HG03097 (cell line): ENCODE data around the gene GOLGA5.
"Not testable (repeated sequence)": the region's sequence is repeated elsewhere in the genome, so short reads cannot be mapped to it uniquely, and the experiment has no call there.

Experiments used
- ATAC-seq: cut with Tn5 transposase; IDR thresholded peaks from one replicate; pipeline ENCODE4 v1.9.1; 2021; ENCODE audit not compliant: unreplicated experiment, low FRiP score

The GOLGA5 gene

DNA sequence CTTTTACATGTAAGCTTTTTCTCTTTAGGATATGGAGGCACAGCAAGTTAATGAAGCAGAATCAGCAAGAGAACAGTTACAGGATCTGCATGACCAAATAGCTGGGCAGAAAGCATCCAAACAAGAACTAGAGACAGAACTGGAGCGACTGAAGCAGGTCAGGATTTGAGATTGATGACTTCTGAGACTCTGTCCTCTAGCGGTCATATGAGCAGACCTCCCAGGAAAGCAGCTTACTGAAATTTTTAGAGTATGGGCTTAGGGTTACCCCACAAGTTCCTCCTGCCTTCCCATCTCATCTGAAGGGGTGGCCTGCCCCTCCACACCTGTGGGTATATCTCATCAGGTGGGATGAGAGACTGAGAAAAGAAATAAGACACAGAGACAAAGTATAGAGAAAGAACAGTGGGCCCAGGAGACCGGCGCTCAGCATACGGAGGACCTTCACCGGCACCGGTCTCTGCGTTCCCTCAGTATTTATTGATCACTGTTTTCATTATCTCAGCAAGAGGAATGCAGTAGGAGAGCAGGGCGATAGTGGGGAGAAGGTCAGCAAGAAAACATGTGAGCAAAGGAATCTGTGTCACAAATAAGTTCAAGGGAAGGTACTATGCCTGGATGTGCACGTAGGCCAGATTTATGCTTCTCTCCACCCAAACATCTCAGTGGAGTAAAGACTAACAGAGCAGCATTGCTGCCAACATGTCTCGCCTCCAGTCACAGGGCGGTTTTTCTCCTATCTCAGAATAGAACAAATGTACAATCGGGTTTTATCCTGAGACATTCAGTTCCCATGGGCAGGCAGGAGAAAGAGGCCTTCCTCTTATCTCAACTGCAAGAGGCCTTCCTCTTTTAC lies 25.8 kb downstream of the GOLGA5 start:
- not testable (repeated sequence) for ATAC-seq

DNA sequence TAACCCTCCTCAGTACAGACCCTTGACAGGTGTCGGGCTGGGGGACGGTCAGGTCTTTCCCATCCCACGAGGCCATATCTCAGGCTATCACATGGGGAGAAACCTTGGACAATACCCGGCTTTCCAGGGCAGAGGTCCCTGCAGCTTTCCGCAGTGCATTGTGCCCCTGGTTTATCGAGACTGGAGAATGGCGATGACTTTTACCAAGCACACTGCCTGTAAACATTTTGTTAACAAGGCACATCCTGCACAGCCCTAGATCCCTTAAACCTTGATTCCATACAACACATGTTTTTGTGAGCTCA lies 26.4 kb downstream of the GOLGA5 start:
- ATAC-seq, result not testable (repeated sequence)

DNA sequence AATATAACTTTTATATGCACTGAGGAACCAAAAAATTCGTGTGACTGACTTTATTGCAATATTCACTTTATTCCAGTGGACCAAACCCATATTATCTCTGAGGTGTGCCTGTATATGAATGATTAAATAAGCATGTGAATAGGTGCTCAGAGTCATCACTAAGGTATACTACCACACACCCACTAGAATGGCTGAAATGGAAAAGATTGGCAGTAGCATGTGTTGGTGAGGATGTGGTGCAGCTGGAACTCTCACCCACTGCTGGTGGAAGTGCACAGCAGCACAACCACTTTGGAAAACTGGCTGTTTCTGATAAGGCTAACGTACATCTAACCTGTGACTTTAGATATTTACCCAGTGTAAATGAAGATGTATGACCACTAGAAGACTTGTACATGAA lies 36.8 kb downstream of the GOLGA5 start:
- ATAC-seq, result no peak

DNA sequence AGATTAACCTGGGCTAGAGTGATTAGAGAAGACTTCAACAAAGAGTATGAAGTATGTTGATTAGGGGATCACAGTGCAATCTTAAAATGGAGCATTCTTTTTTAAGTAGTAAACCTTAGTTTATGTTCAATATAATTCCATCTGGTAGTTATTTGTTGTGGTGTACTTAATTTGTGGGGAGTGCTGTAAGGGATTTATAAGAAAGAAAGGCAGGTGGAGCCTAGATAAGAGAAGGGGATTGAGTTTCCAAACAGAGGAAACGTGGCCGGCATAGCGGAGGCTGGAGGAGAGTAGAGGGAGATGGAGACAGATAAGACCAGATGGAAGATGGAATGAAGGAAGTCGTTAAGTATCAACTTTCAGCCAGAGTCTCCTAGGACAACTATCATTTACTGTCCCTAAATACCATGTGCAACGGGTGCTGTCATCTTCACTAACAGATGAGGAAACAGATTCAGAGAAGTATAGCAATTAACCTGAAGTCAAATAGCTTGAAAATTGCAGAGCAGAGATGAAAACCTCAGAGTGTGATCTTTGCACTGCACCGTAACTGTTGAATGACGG lies 38.1 kb downstream of the GOLGA5 start:
- ATAC-seq, result no peak

DNA sequence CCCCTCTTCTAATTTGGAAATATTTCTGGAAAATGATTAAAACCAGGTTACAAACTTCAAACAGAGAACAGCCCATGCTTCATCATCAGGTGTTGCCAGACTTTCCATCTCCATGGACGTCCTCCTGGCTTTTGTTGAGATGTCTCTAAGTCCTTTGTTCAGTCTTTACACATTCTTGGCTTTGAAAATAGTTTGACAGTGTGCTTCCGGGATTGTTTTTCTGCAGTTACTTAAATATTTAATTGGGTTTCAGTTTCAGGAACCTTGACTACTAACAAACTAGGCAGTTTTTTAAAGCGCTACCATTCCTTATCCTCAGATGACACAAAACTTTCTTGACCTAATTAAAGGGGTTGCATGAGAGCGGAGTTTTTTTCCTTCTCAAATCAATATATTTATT lies 47.8 kb downstream of the GOLGA5 start:
- ATAC-seq, result no peak

DNA sequence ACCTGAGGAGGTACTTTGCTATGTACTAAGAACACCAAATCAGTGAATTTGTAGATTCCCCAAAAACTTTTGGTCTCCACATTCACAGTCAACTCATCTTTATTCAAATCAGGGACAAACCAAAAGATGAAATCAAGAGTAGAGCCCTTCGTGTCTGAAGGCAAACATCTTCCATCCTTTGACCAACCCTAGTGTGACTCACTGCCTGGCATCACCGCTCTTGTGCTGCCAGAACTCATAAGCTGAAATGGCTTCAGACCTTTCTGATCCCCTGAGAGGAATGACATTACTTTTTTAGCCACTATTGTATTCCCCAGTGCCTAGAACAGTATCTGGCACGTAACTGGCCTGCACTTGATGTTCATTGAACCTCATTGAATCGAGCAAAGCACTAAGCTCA lies 50.1 kb downstream of the GOLGA5 start:
- ATAC-seq, result no peak

DNA sequence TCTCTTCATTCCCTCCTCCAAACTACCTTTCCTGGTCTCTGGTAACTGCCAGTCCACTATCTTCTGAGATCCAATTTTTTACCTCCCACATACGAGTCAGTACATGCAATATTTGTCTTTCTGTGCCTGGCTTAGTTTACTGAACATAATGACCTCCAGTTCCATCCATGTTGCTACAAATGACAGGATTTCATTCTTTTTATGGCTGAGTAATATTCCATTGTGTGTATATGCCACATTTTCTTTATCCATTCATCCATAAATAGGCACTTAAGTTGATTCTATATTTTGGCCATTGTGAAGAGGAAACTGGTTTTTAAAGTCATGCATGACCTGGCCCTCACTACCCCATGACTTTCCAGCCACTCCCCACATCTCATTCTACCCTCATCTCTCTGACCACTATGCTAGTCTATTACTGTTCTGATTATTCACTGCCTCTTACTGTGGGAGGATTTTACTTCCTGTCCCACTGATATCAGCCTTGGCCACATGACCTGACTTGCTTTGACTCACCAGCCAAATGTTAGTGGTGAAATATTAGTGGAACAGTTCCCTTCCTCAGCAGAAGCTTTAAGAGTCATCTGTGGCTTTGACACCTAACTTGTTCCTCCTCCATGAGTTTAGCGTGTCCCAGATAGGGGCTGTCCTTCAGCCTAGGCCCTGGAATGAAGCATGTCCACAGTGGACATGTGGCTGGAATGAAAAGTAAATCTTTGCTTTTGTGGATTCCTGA lies 52.2 kb downstream of the GOLGA5 start:
- ATAC-seq, result peak; percentile 67

DNA sequence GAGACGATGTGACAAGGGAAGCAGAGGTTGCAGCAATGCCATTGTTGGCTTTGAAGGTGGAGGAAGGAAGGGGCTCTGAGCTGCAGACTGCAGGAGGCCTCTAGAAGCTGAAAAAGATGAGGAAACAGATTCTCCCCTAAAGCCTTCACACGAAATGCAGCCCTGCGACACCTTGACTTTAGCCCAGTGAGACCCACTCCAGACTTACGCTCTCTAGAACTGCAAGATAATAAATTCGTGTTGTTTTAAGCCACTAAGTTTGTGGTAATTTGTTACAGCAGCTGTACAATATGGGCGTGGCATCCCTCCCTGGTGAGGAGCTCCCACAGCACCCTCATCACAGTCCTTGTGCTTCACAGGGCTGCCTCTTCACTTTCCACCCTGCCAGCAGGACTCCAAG lies 53.2 kb downstream of the GOLGA5 start:
- no peak for ATAC-seq

DNA sequence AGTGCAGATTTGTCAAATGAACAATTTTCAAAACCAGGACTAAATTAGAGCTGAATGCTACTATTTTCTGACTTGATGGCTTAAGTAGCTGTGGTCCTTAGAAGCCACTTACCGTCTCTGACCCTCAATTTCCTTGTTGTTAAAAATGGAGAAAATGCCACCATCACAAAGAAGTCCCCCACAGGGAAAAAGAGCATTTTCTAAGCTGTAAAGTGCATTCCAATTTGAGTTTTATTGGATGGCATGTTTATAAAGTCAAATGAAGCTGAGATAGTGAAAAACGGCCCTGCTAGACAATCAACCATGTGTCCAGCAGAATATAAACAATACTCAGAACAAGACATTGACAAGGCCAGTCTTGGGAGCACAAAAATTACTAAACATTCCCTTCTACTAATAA lies 53.6 kb downstream of the GOLGA5 start:
- no peak for ATAC-seq

DNA sequence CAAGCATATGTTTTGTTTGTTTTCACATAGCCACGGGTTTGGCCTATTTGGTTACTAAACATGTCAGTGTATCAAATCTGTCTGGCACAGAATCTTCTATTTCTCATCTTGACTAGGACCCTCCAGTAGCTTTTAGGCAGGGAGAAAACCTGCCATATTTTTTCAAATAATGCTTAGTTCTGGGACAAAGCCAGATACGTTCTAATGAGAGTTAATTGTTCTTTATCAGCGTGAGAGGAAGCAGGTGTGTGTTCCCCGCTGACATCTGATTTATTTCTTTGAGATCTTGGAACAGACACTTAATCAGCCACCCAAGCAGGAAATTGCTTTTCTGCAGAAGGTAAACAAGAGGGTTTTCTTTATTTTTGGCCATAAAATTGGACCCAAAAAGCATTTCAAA lies 54.8 kb downstream of the GOLGA5 start:
- no peak for ATAC-seq

DNA sequence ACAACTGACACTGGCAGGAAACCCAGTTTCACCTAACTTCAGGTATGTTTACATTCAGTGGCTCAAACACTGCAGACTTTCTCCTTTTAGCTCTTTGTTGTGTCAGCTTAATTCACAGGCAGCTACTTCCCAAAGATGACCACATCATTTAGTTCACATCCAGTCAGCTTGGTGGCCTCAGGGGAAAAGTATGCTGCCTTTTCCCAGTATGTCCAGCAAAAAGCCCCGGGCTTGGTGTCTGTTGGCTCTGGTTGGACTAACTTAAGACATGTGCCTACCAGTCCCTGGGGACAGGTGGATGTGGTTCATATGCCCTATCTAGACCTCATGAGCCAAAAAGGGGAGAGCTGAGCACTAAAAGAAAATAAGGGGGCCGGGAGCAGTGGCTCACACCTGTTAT lies 56.4 kb downstream of the GOLGA5 start:
- no peak for ATAC-seq

DNA sequence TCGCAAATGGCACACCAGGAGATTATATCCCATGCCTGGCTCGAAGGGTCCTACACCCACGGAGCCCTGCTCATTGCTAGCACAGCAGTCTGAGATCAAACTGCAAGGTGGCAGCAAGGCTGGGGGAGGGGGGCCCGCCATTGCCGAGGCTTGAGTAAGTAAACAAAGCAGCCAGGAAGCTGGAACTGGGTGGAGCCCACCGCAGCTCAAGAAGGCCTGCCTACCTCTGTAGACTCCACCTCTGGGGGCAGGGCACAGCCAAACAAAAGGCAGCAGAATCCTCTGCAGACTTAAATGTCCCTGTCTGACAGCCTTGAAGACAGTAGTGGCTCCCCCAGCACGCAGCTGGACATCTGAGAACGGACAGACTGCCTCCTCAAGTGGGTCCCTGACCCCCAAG lies 59.0 kb downstream of the GOLGA5 start:
- ATAC-seq, result not testable (repeated sequence)

DNA sequence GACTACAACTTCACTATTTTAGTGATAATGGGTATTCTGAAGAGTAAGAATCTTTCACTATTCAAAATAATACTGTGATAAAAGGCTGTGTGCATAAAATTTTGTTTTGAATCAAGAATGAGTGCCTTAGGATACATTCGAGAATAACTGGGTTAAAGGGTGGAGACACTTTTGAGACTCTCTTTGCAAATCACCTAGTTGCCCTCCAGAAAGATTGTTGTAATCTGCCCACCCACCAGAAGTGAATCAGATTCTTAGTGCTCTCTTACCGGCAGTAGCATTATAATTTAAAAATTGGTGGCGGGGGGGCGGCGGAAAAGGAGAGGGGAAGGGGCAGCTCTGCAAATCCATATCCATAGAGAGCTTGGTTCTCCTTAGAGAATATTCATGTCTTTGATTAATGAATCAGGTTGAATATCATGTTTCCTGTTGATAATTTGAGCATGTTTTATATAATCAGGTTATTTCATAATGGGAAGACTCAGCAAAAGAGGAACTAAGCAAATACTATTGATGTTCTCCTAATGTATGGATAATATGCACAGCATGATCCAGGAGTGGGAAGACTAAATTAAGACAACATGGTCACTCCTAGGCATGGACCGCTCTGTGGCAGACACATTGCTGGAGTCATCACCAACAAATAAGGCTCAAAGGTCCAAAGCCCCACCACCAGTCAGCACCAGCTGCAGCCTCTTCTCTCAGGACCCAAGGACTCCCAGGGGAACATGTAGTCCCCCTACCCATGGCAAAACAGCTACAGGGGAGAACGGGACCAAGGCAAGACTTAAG lies 66.1 kb downstream of the GOLGA5 start:
- no peak for ATAC-seq

DNA sequence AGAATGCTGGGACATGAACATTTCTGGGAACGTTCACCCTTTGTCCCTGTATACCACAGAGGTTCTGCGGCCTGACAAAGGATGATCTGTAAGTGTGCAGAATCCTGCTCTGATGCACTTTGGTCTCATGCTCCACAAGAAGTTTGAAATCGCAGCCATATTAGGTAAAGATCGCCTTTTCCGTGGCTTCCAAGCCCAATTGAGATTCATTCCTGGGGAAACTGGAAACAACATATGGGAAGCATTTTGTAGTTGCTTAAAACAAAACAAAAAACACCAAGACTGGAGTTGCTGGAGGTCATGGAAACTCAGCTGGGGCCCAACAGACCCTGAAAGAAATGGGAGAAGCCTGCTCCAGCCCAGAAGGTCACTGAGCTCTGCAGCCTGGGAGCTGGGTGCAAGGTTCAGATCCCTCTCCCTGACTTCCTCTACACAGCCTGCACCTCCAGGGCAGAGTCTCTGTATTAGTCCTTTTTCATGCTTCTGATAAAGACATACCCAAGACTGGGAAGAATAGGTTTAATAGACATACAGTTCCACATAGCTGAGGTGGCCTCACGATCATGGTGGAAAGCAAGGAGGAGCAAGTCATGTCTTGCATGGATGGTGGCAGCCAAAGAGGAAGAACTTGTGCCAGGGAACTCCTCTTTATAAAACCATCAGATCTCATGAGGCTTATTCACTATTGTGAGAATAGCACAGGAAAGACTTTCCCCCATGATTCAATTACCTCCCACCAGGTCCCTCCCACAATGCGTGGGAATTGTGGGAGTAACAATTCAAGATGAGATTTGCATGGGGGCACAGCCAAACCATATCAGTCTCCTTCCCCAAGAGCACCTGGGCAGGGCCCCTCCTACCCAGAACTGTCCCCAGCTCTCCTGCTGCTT lies 68.0 kb downstream of the GOLGA5 start:
- ATAC-seq, result no peak

DNA sequence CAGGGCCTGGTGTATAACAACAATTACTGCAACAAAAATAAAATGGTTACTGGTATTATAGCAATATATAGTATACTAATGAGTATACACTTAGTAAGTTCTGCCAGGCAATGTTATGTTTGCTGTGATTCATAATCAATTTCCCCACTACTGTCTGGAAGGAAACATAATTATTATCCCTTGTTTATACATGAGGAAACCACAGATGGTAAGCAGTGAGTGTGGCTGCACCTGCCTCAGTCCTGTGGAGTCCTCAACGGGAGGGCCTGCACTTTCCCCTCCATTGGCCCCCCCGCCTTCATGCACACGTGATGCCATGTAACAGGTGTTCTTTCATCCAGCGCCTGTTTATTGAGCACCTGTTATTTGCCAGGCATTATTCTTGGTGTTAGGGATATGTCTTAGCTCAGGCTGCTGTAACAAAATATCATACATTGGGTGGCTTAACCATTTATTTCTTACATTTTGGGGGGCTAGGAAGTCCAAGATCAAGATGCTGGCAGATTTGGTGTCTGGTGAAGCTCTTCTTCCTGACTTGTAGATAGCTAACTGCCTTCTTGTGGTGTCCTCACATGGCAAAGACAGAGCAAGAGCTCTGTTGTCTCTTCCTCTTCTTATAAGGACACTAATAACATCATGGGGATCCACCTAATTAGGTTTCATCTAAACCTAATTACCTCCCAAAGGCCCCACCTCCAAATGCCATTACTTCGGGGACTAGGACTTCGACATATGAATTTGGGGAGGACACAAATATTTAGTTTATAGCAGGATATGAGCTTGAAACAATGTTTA lies 69.4 kb downstream of the GOLGA5 start:
- no peak for ATAC-seq

DNA sequence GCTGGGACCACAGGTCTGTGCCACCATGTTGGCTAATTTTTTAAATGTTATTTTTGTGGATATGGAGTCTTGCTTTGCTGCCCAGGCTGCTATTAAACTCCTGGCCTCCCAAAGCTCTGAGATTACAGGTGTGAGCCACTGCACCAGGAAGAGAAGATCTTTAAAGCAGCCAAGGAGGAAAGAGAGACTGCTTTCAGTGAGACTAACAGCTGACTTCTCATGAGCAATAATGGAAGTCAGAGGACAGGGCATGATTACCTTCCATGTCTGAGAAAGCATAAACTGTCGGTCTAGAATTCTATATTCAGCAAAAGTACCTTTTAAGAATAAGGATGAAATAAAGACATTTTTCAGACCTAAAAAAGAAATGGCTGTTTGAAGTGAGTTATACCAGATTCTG lies 71.6 kb downstream of the GOLGA5 start:
- ATAC-seq, result no peak

DNA sequence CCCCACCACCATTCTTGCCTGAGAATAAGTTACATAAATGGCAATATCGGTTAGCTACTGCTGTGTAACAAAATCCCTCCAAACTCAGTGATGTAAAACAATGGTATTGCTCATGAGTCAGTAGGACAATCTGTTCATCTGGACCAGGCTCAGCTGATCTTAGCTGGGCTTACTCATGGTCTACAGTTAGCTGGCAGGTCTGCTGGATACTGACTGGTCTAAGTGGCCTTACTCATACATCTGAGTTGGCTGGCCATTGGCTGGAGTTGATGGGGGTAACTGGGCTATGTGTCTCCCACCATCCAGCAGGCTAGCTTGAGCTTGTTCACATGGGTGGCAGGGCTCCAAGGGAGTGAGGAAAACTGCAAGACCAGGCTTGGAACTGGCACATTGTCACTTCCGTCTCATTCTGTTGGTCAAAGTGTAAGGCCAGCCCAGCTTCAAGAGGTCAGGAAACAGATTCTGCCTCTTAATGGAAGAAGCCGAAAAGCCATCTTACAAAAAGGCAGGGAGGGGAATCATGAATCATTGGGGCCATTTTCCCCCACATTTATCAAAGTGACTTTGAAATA lies 72.2 kb downstream of the GOLGA5 start:
- no peak for ATAC-seq

DNA sequence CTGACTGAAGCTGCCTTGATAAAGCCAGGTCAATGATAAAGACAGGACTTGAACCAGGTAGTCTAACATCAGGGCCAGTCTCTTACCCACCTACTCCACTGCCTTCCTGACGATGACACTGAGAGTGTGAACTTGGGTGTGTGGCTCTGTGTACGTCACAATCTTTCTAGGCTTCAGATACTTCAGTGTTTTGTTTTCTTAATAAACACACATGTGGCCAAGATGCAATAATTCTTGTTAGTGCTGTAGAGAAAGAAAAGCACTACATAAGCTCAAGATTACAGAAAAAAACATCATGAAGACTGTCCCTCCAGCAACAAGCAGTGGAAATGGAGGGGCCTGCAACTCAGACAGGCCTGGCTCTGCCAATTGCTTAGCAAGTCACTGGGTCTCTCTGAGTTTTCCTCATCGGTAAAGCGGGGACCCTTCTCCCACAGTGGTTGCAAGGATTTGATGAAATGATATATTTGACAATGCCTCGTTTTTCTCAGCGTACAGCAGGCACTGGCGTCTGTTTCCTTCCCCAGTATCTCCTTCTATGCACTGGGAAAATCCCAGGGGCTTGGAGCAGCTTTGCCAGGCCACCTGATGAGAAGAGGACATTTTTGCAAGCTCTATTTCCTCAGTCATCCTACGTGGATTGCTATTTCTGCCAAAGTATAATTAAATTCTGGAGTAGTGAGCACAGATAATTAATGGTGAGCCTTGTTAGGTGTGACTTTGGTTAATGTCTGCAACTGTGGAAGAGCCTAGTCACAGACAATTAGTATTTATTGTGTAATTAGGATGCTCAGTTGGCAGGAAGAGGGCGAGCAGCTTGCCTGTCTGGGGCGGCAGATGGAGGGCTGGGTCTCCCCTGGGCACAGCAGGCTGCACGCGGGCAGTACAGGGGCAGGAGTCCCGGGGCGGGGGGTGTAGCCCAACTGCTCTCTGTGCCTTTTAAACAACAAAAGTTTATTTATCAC lies 73.1 kb downstream of the GOLGA5 start:
- no peak for ATAC-seq
